Ureter (tissue), 1 donor: ENCODE data around the gene RENBP. TPM values are rescaled to one million over a fixed set of nuclear protein-coding genes. Genes with fewer than 3 reads are reported as not detected.

ENCODE experiments used
- DNase-seq: peaks from one replicate; pipeline ENCODE4 v3.0.0-alpha.2; 2020; ENCODE audit warnings: low spot score
- total RNA-seq: library from RNA; stranded (reverse); gene quantifications from one replicate; pipeline ENCODE4 v1.2.4, GENCODE V29; 2023
- donor health status: DM: yes; HTN: yes; CAD: no.

RENBP gene
- total RNA-seq, 1 donor from 2014 or later = 7.4 TPM

DNA sequence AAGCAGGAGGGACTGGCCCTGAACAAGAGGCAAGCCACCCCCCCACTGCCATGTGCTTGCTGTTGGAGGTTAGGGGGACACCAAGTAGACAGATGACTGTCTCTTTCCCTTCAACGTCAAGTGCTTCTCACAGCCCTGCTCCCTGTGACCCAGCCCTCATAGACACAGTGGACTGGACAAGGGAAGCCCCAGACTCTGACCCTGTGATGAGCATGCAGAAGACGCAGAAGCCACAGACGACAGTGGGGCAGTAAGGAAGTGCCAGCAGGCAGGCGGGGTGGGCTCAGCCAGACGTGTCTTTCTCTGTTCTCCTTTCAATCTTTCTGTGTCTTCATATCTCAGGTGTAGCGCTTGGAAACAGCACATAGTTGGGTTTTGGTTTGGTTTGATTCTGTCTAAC, 56.1 kb downstream of the RENBP start:
- no peak for DNase-seq

DNA sequence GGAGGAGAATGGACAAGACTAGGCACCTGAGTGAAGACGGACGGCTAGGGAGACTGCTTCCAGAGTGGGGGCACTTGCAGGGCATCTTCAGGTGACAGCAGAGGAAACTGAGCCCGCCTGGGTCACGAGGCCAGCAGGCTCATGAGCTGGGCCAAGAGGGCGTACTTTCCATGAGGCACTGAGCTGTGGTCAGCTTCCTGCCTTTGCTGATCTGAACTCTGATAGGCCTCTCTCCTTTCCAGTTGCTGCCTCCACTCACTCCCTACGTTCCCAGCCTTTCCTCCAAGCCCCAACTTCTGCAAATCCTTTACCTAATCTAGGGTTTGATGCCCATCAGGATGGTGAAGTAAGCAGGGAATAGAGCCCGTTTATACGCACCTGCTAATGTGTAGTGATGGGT, 57.1 kb downstream of the RENBP start:
- DNase-seq = no peak

DNA sequence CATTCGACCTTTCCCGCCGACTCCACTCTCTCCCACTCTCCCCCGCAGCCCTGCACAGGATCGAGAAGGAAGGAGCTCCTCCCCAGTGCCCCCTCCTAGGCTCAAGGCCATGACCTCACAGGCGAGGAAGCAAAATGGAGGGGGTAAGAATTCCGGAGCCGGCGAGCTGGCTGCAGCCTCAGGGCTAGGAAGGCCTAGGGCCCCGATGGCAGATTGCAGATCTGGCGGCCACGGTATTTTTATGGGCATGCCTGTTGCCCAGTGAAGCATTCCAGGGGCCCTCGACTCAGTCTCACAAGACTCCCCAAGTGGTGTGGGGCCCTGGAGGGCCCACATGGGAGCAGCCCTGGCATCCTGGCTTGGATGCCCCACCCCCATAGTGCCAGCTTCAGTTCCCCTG, 57.5 kb downstream of the RENBP start:
- no peak for DNase-seq

DNA sequence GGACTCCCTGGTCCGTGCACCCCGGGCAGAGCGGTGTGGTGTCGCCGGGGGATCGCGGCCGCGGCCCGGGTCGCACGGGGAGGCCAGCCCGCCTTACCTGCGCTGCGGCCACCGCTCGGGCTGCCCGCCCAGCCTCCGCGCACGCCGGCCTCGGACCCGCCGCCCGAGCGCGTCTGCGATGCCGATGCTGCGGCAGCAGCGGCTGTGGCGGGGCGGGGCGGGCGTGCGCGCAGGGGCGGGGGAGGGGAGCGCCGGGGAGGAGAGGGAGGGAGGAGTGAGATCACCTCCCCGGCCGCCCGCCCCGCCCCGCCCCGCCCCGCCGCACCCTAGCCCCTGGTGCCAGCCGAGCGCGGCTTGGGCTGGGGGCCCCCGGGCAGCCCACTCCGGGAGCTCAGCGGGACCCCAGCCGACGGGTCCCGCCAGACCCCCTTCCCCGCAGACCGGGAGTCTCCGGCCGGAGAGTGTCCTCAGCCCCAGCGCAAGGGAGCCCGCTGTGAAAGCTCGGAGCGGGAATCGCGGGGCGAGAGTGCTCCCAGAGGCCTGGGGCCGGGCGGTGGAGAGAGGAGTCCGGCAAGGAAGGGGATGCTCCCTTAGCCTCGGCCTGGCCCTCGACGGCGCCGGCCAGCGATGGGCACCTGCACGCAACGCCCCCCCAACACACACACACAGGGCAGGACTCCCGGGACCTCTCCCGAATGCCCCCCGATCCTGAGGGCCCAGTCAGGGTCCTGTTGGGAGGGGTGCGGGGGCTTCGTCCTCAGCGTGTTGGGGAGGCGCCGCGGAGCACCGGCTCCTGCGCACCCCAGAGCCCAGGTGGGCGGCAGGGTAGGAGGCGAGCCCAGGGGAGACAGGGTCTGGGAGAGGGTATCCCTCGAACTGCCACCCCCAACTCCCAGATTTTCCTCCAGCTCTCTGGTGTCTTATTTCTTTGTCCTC, 58.2 kb downstream of the RENBP start, which contains the start of gene L1CAM:
TSS of gene L1CAM (minus strand) at position 206 of the 936 bp plus-strand sequence. CDS start 10,337 bp downstream, outside the sequence.
- DNase-seq = no peak

Other genes with a start within 250 kb of the RENBP start
- gene BCAP31, start 220.3 kb downstream of the RENBP start, total RNA-seq = 315 TPM
- 15.1 TPM for gene ABCD1, start 219.8 kb downstream of the RENBP start, total RNA-seq
- 42.8 TPM for gene PLXNB3, start 180.4 kb downstream of the RENBP start, total RNA-seq
- gene SRPK3, start 163.6 kb downstream of the RENBP start, total RNA-seq = 2.7 TPM
- 57.0 TPM for gene IDH3G, start 150.3 kb downstream of the RENBP start, total RNA-seq
- 253 TPM for gene SSR4, start 150.0 kb downstream of the RENBP start, total RNA-seq
- 10.6 TPM for gene PDZD4, start 114.1 kb downstream of the RENBP start, total RNA-seq
- 3.8 TPM for gene L1CAM, start 58.5 kb downstream of the RENBP start, total RNA-seq
- 2.3 TPM for gene AVPR2, start 40.0 kb downstream of the RENBP start, total RNA-seq
- 43.7 TPM for gene ARHGAP4, start 18.4 kb downstream of the RENBP start, total RNA-seq
- 83.7 TPM for gene NAA10, start 9.6 kb downstream of the RENBP start, total RNA-seq
- 73.9 TPM for gene HCFC1, start 27.2 kb upstream of the RENBP start, total RNA-seq
- gene TMEM187, start 28.1 kb upstream of the RENBP start, total RNA-seq = 12.8 TPM
- 103 TPM for gene IRAK1, start 75.3 kb upstream of the RENBP start, total RNA-seq
- 105 TPM for gene MECP2, start 153.1 kb upstream of the RENBP start, total RNA-seq
- not detected for gene OPN1LW, start 199.6 kb upstream of the RENBP start, total RNA-seq
- not detected for gene OPN1MW, start 238.0 kb upstream of the RENBP start, total RNA-seq